ENCODE data around the gene HOMER3.

DNA sequence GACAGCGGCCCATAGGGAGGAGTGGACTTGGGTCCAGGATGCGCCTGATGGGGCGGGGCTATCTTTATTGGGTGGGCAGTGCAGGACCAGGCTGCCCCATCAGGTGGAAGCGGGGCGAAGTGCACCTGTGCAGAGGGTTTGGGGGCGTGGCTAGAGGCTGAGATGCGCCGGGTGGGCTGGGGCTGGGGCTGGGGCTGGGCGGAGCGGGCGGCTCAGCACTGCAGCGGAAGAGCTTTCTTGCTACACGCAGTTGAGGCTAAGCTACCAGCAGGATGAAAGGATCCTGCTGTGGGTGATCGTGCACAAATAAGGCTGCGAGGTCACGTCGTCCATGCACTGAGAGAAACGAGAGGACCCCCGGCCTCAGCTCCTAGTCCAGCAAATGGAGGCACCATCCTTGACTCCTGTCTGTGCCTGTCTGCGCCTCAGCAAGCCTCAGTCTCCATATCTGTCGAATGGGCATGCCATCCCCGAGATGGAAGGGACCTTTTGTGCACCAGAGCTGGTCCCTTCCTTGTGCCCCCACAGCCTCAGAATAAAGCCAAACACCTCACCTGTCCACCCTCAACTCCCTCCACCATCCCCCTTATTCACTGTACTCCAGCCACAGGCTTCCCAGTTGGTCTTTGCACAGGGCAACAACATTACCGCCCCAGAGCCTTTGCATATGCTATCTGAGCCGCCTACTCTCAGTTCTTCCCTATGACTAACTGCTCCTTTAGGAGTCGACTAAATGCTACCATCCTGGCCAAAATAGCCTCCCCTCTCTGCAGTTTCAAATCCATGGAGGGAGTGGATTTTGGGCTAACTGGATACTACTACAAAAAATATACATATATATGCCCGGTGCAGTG, 21.0 kb upstream of the HOMER3 start:
- TF ChIP-seq SUZ12 (IDR thresholded peaks at IDR 0.05; ENCODE audit: extremely low read depth, insufficient read depth, insufficient read length) = no peak
- no peak for TF ChIP-seq YY1 (IDR thresholded peaks at IDR 0.05; ENCODE audit: insufficient read depth, insufficient read length)
